Thyroid gland (tissue), 4 donors: ENCODE measurements around the gene ELP4. TPM values are rescaled to one million over a fixed set of nuclear protein-coding genes. Genes with fewer than 3 reads are reported as not detected.

Experiments used
- DNase-seq, 2 donors: peaks; one replicate each; pipeline ENCODE4 v3.0.0-alpha.2; 2019
- H3K27ac ChIP-seq, 3 donors: fragments of 200-600 bp; sonication (generic); 1 replicate in 2 of 3; 2 replicates in 1 of 3; pipeline ENCODE4 v1.5.1; 2016 to 2019; ENCODE audit warnings: mild to moderate bottlenecking in 1 of 3, moderate library complexity in 1 of 3
- H3K27me3 ChIP-seq: fragments of 200-600 bp; sonication (generic); one replicate; pipeline ENCODE4 v1.5.1; 2019
- H3K36me3 ChIP-seq, 2 donors: fragments of 200-600 bp; sonication (generic); one replicate each; pipeline ENCODE4 v1.5.1; 2016 to 2019
- H3K4me1 ChIP-seq, 2 donors: fragments of 200-600 bp; sonication (generic); one replicate each; pipeline ENCODE4 v1.5.1; 2017 to 2019
- H3K4me3 ChIP-seq, 3 donors: fragments of 200-600 bp; sonication (generic); replicated peaks in 1 of 3; 1 replicate in 2 of 3; 2 replicates in 1 of 3; pipeline ENCODE4 v1.5.1; 2016; ENCODE audit warnings: mild to moderate bottlenecking in 1 of 3
- H3K9me3 ChIP-seq: fragments of 200-600 bp; sonication (generic); one replicate; pipeline ENCODE4 v1.5.1; 2017
- POLR2A ChIP-seq, 2 donors: fragments of 450-650 bp; IDR thresholded peaks; one replicate each; pipeline ENCODE4 v1.6.1; 2017; ENCODE audit warnings: antibody characterized with exemption in 2 of 2, mild to moderate bottlenecking in 2 of 2, moderate library complexity in 1 of 2
- WGBS, 2 donors: methylation state at CpG; one replicate each; pipeline ENCODE4 v1.1.5; 2017; 5-methylcytosine and 5-hydroxymethylcytosine counted together
- intact Hi-C: fragments of 100-400 bp; cut with DNase I; formaldehyde crosslinking; loops from one replicate; pipeline ENCODE4 v1.15.1; 2023
- total RNA-seq, 4 donors: library from RNA; depleted of rRNA; stranded (reverse); fragments of >200 nt; gene quantifications; one replicate each; pipeline ENCODE4 v1.2.3, GENCODE V29; 2016
- TF ChIP-seq, protein P1 (sequence below), 6 experiments: fragments of 200-600 bp in 3 of 6; fragments of 450-650 bp in 3 of 6; sonication (generic) in 3 of 6; IDR thresholded peaks; one replicate each; pipeline ENCODE4 v1.5.1; 2016 to 2019; ENCODE audit warnings: antibody characterized with exemption in 6 of 6, mild to moderate bottlenecking in 2 of 6, inconsistent platforms in 1 of 6, moderate library complexity in 1 of 6

ELP4 gene
- total RNA-seq, 4 donors from 2014 or later, result 27.4 to 36.5 (median 33.0) TPM

DNA sequence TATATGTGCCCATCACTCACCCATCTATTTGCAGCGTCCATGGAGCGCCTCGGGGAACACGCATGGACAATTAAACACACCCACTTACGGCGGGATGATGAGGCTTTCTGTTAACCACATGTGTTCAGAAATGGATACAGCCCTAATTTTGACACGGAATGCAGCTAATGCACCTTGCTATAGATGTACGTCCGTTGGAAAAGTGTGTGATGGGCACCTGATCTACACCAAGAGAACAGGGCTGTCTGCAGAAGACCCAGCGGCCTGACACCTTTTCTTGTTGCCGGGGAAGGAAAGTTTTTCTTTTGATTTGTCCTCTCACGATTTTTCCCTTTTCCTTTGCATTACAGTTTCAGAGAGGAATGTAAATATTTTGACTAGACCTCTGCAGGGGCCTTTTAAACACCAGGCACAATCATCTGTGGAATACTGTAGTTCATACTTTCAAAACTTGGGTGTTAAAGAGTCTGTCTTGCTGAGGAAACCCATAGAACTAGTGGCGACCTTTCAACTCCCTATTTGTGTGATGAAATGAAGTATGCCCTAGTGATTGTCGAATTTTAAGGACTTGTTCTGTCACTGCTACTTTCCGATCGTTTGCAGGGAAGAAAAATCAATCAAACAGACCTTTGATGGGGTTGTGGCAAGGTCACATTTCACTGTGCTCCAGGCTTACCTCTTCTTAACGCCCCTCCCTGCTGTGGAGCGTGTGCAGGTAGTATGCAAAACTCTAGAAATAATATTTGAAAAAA lies 318.1 kb downstream of the ELP4 start:
- intact Hi-C loops, result no loop called here
- no peak overlapping the region for H3K4me3 ChIP-seq
- no peaks in the 10 kb centered on the region for H3K9me3 ChIP-seq
- peaks cover 77% of the 10 kb centered on the region for H3K27me3 ChIP-seq
- DNase-seq, result no peak
- TF ChIP-seq, protein P1, sequence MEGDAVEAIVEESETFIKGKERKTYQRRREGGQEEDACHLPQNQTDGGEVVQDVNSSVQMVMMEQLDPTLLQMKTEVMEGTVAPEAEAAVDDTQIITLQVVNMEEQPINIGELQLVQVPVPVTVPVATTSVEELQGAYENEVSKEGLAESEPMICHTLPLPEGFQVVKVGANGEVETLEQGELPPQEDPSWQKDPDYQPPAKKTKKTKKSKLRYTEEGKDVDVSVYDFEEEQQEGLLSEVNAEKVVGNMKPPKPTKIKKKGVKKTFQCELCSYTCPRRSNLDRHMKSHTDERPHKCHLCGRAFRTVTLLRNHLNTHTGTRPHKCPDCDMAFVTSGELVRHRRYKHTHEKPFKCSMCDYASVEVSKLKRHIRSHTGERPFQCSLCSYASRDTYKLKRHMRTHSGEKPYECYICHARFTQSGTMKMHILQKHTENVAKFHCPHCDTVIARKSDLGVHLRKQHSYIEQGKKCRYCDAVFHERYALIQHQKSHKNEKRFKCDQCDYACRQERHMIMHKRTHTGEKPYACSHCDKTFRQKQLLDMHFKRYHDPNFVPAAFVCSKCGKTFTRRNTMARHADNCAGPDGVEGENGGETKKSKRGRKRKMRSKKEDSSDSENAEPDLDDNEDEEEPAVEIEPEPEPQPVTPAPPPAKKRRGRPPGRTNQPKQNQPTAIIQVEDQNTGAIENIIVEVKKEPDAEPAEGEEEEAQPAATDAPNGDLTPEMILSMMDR (IDR thresholded peaks at IDR 0.05), result no peak
- no peak for TF ChIP-seq POLR2A (IDR thresholded peaks at IDR 0.05)
- peaks cover 0 to 15% of the 10 kb centered on the region in 2 donors for H3K4me1 ChIP-seq
- no peaks in the 10 kb centered on the region for H3K36me3 ChIP-seq
- 8 to 9% methylated on average over 18 of the region's 18 CpGs for WGBS, 2 donors
- no peak overlapping the region for H3K27ac ChIP-seq

DNA sequence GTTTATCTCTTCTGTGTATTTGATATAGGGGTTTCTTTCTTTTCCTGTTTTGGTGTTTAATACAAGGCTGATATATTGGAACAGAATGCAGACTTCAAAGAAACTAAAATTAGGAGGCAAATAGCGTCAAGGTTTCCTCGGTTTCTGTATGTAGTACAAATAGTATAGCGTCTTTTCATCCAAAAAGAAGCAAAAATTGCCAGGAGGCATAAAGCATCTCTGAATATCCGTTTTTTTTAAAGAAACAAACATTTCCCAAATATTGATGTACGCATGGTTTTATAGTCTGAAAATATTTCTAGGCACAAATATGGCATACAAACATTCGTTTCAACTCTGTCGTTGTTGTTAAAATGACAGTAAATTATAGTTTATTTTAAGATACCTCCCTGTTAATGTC lies 318.6 kb downstream of the ELP4 start:
- TF ChIP-seq POLR2A (IDR thresholded peaks at IDR 0.05), result no peak
- TF ChIP-seq, protein P1 (IDR thresholded peaks at IDR 0.05), result no peak
- no peaks in the 10 kb centered on the region for H3K36me3 ChIP-seq
- intact Hi-C loops, result no loop called here
- no peak for DNase-seq
- H3K27me3 ChIP-seq, result peaks cover 71% of the 10 kb centered on the region
- 25 to 26% methylated on average over 7 of the region's 7 CpGs for WGBS, 2 donors
- peaks cover 0 to 15% of the 10 kb centered on the region in 2 donors for H3K4me1 ChIP-seq
- no peaks in the 10 kb centered on the region for H3K9me3 ChIP-seq
- no peak overlapping the region for H3K4me3 ChIP-seq
- H3K27ac ChIP-seq, result no peak overlapping the region

DNA sequence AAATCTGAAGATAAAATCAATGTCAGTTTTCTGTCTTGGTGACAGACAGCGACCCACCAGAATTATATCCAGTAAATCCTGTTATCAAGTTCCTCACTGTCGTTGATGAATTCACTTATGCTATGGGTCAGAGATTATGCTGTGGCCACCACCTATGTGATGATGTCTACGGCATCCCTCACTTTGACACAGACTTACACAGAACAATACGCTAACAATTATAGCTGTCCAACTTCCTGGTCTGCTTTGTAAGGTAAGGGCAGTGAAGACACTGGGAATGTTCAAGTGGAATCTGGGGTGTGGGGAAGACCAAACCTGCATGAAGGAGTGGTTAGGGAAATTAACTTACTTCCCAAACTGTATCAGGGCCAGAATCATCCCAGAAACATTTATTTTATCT lies 320.8 kb downstream of the ELP4 start:
- no peaks in the 10 kb centered on the region for H3K36me3 ChIP-seq
- WGBS, 2 donors, result 72 to 76% methylated on average over 4 of the region's 4 CpGs
- H3K27ac ChIP-seq, result no peak overlapping the region
- no peak for DNase-seq
- H3K4me3 ChIP-seq, result no peak overlapping the region
- H3K9me3 ChIP-seq, result no peaks in the 10 kb centered on the region
- H3K27me3 ChIP-seq, result peaks cover 51% of the 10 kb centered on the region
- TF ChIP-seq, protein P1 (IDR thresholded peaks at IDR 0.05), result no peak
- no peak for TF ChIP-seq POLR2A (IDR thresholded peaks at IDR 0.05)
- intact Hi-C loops, result no loop called here
- peaks cover 0 to 10% of the 10 kb centered on the region in 2 donors for H3K4me1 ChIP-seq

DNA sequence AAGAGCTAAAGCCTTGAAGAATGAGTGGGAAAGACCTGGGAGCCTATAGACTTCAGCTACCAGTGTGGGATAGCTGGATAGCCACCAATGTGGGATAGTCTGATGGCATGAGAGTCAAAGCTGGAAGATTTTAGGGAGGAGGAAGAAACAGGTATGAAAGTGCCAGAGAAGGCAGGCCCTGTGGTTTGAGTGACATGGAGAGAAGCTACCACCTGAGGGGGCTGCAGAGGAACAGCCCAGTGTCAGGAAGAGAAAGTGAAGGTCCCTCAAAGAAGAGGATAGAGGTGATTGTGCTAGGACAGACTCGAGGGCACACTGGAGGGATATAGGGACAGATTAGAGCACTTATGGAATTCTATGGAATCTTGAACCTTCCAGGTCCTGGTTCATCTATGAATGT lies 324.7 kb downstream of the ELP4 start:
- TF ChIP-seq, protein P1 (IDR thresholded peaks at IDR 0.05), result no peak
- no peak for TF ChIP-seq POLR2A (IDR thresholded peaks at IDR 0.05)
- Histone ChIP-seq H3K4me3 (no peak overlapping the region), H3K27ac (no peak overlapping the region), H3K27me3 (peaks cover 16% of the 10 kb centered on the region), H3K36me3 (no peaks in the 10 kb centered on the region), H3K9me3 (no peaks in the 10 kb centered on the region), H3K4me1 (no peaks in the 10 kb centered on the region)
- intact Hi-C loops, result no loop called here
- DNase-seq, result no peak
- 27 to 33% methylated on average over 1 of the region's 1 CpG for WGBS, 2 donors

Other genes with a start within 250 kb of the ELP4 start
- 10 to 100 TPM in 2 of 4 donors, 1 to 10 TPM in 2; 4.4 to 17.2 (median 9.9) TPM for gene DCDC1, start 140.0 kb upstream of the ELP4 start, total RNA-seq
- 10 to 100 TPM; 15.4 to 22.1 (median 19.0) TPM for gene DNAJC24, start 139.9 kb upstream of the ELP4 start, total RNA-seq
- 10 to 100 TPM in 3 of 4 donors, 1 to 10 TPM in 1; 9.5 to 76.9 (median 14.7) TPM for gene IMMP1L, start 145 bp upstream of the ELP4 start, total RNA-seq